DOHH2 (cell line): ENCODE data around the gene MAN2A1.

Experiments used
- H3F3A ChIP-seq: fragments of 200-600 bp; sonication (generic), shearing (Covaris generic); 2 replicates; pipeline ENCODE4 v1.6.0; 2016; ENCODE audit warnings: antibody characterized with exemption, mild to moderate bottlenecking; ENCODE audit not compliant: control insufficient read depth, insufficient read depth
- H3K27ac ChIP-seq: fragments of 200-600 bp; sonication (generic); 2 replicates; pipeline ENCODE4 v1.5.1; 2014; ENCODE audit warnings: low read depth, mild to moderate bottlenecking, low read length, moderate library complexity
- H3K27me3 ChIP-seq: fragments of 200-600 bp; sonication (generic); 2 replicates; pipeline ENCODE4 v1.6.1; 2014; ENCODE audit warnings: mild to moderate bottlenecking, low read length, mixed read lengths; ENCODE audit not compliant: control insufficient read depth
- H3K36me3 ChIP-seq: fragments of 200-600 bp; sonication (generic); 2 replicates; pipeline ENCODE4 v1.6.1; 2014; ENCODE audit warnings: mild to moderate bottlenecking, low read length, moderate library complexity, mixed read lengths; ENCODE audit not compliant: control insufficient read depth
- H3K4me1 ChIP-seq: fragments of 200-600 bp; sonication (generic); 2 replicates; pipeline ENCODE4 v1.6.1; 2014; ENCODE audit warnings: mild to moderate bottlenecking, low read length, mixed read lengths; ENCODE audit not compliant: control insufficient read depth
- H3K4me2 ChIP-seq: fragments of 200-600 bp; sonication (generic); 2 replicates; pipeline ENCODE4 v1.6.0; 2014; ENCODE audit warnings: mild to moderate bottlenecking, low read length, moderate library complexity
- H3K4me3 ChIP-seq: fragments of 200-600 bp; sonication (generic); 2 replicates; pipeline ENCODE4 v1.5.1; 2014; ENCODE audit warnings: mild to moderate bottlenecking, low read length, mixed read lengths
- H3K79me2 ChIP-seq: fragments of 200-600 bp; sonication (generic); 2 replicates; pipeline ENCODE4 v1.6.1; 2014; ENCODE audit warnings: mild to moderate bottlenecking, low read length, mixed read lengths; ENCODE audit not compliant: control insufficient read depth
- H3K9me2 ChIP-seq: fragments of 200-600 bp; sonication (generic); replicated peaks from 2 replicates; pipeline ENCODE4 v1.6.1; 2014; ENCODE audit warnings: mild to moderate bottlenecking, low read length, mixed read lengths; ENCODE audit not compliant: control insufficient read depth
- H3K9me3 ChIP-seq: fragments of 200-600 bp; sonication (generic); 2 replicates; pipeline ENCODE4 v1.6.1; 2014; ENCODE audit warnings: antibody characterized with exemption, low read length, mixed read lengths; ENCODE audit not compliant: control insufficient read depth, insufficient read depth
- H4K20me1 ChIP-seq: fragments of 200-600 bp; sonication (generic); 2 replicates; pipeline ENCODE4 v1.6.0; 2014; ENCODE audit warnings: low read depth, mild to moderate bottlenecking, antibody characterized with exemption, low read length, moderate library complexity; ENCODE audit not compliant: control insufficient read depth, insufficient read depth
- EZH2phosphoT487 ChIP-seq: fragments of 200-600 bp; sonication (generic); IDR thresholded peaks from 2 replicates; pipeline ENCODE4 v1.6.1; 2017; ENCODE audit warnings: borderline replicate concordance, mild to moderate bottlenecking, antibody characterized with exemption, low read length, moderate library complexity, mixed read lengths
- TF ChIP-seq, protein P1 (sequence below): fragments of 200-600 bp; sonication (generic); IDR thresholded peaks from one replicate; pipeline ENCODE4 v1.5.1; 2014; ENCODE audit warnings: antibody characterized with exemption, mild to moderate bottlenecking, low read depth, low read length; ENCODE audit not compliant: poor library complexity, severe bottlenecking

Gene MAN2A1

DNA sequence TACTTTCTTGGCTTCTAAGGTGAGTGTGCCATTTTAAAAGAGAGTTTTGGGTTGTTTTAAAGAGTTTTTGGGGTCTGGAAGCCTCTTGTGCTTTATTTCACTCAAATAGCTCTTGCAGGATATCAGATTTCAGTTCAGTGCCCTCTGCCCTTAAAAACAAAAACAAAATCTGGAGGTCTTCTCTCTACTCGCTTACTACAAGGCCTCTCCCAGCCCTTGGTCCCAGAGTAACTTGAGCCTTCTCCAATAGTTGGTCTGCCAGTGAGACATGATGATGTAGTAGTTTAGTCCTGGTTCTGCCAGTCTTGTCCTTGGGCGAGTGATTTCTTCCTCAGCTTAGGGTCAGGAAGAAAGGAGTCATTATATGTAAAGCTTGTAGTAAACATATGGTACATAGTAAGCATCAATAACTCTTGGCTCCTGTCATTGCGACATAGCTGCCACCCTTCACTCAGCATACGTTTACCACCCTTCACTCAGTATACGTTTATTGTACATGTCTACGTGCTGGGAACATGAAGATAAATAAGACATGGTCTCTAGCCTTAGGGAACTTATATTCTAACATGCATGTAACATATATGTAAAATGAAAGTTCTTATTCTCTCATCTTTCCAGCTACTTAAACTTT is 147.6 kb downstream of the MAN2A1 start:
- no peaks in the 10 kb centered on the region for H3K9me2 ChIP-seq
- no peaks in the 10 kb centered on the region for H4K20me1 ChIP-seq
- H3K27me3 ChIP-seq, result no peaks in the 10 kb centered on the region
- H3K4me3 ChIP-seq, result no peak overlapping the region
- H3K4me2 ChIP-seq, result no peak overlapping the region
- no peaks in the 10 kb centered on the region for H3K79me2 ChIP-seq
- peaks cover 8% of the 10 kb centered on the region for H3K36me3 ChIP-seq
- H3F3A ChIP-seq, result no peaks in the 10 kb centered on the region
- H3K9me3 ChIP-seq, result no peaks in the 10 kb centered on the region
- TF ChIP-seq EZH2phosphoT487, result no peak
- TF ChIP-seq, protein P1, sequence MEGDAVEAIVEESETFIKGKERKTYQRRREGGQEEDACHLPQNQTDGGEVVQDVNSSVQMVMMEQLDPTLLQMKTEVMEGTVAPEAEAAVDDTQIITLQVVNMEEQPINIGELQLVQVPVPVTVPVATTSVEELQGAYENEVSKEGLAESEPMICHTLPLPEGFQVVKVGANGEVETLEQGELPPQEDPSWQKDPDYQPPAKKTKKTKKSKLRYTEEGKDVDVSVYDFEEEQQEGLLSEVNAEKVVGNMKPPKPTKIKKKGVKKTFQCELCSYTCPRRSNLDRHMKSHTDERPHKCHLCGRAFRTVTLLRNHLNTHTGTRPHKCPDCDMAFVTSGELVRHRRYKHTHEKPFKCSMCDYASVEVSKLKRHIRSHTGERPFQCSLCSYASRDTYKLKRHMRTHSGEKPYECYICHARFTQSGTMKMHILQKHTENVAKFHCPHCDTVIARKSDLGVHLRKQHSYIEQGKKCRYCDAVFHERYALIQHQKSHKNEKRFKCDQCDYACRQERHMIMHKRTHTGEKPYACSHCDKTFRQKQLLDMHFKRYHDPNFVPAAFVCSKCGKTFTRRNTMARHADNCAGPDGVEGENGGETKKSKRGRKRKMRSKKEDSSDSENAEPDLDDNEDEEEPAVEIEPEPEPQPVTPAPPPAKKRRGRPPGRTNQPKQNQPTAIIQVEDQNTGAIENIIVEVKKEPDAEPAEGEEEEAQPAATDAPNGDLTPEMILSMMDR, result no peak
- no peaks in the 10 kb centered on the region for H3K4me1 ChIP-seq
- H3K27ac ChIP-seq, result no peak overlapping the region

DNA sequence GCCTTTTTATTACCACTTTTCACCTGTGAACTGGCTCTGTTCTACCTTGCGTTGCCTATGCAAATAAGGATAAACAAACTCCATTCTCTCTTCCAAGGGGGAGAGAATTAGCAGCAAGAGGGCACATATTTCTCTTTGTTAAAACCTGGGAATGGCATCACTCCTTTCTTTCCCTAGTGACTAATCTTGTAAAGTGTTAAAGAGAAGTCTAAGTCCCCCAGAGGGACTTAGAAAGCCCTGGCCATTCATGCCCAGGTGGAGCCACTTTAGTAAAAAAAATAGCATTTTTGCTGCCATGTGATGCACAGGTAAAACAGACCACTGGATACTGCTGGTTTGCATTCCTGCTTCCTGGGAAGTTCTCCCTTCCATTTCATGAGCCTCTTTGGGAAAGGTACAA is 148.4 kb downstream of the MAN2A1 start:
- no peaks in the 10 kb centered on the region for H3K4me1 ChIP-seq
- no peaks in the 10 kb centered on the region for H3K79me2 ChIP-seq
- H3K27me3 ChIP-seq, result no peaks in the 10 kb centered on the region
- no peak overlapping the region for H3K4me3 ChIP-seq
- H3K27ac ChIP-seq, result no peak overlapping the region
- H3K36me3 ChIP-seq, result peaks cover 8% of the 10 kb centered on the region
- H3K4me2 ChIP-seq, result no peak overlapping the region
- TF ChIP-seq, protein P1, result no peak
- TF ChIP-seq EZH2phosphoT487, result no peak
- H3K9me2 ChIP-seq, result no peaks in the 10 kb centered on the region
- no peaks in the 10 kb centered on the region for H4K20me1 ChIP-seq
- no peaks in the 10 kb centered on the region for H3F3A ChIP-seq
- no peaks in the 10 kb centered on the region for H3K9me3 ChIP-seq

DNA sequence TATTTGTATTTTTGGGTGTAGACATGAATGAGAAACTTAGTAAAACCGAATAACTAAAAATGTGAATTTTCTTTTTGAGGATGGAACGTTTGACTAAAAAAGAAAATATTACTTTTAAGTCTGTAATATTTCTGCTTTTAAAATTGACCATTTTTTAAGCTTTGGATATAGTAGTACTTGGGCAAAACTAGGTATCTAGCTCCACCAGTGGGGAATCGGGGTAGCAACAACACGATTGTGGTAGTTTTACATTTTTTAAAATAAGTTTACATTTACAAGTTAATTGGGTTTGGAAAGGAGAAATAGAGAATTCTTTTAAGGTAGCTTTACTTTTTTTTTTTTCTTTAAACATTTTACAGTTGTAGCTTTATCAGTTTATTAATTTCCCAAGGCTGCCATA is 154.4 kb downstream of the MAN2A1 start:
- peaks cover 18% of the 10 kb centered on the region for H3K36me3 ChIP-seq
- no peaks in the 10 kb centered on the region for H3K4me1 ChIP-seq
- H3K79me2 ChIP-seq, result no peaks in the 10 kb centered on the region
- no peak overlapping the region for H3K27ac ChIP-seq
- no peaks in the 10 kb centered on the region for H3K27me3 ChIP-seq
- no peaks in the 10 kb centered on the region for H4K20me1 ChIP-seq
- H3K4me3 ChIP-seq, result no peak overlapping the region
- H3F3A ChIP-seq, result no peaks in the 10 kb centered on the region
- H3K9me3 ChIP-seq, result no peaks in the 10 kb centered on the region
- H3K4me2 ChIP-seq, result no peak overlapping the region
- TF ChIP-seq, protein P1, result no peak
- H3K9me2 ChIP-seq, result no peaks in the 10 kb centered on the region
